NOMO-1 treated with dmso at 0.1 percent for 144 hours (cell line): ENCODE results near the gene AGPAT1.
"Not testable (repeated sequence)": the region's sequence is repeated elsewhere in the genome, so short reads cannot be mapped to it uniquely, and the experiment has no call there.

Experiments used
- DNase-seq: peaks from one replicate; lab custom pipeline; 2025; ENCODE audit not compliant: unreplicated experiment; lab: John Stamatoyannopoulos, UW

Gene AGPAT1

GRCh38 chr6:32151181-32151862 lies 24.6 kb downstream of the AGPAT1 start:
- no peak for DNase-seq

DNA sequence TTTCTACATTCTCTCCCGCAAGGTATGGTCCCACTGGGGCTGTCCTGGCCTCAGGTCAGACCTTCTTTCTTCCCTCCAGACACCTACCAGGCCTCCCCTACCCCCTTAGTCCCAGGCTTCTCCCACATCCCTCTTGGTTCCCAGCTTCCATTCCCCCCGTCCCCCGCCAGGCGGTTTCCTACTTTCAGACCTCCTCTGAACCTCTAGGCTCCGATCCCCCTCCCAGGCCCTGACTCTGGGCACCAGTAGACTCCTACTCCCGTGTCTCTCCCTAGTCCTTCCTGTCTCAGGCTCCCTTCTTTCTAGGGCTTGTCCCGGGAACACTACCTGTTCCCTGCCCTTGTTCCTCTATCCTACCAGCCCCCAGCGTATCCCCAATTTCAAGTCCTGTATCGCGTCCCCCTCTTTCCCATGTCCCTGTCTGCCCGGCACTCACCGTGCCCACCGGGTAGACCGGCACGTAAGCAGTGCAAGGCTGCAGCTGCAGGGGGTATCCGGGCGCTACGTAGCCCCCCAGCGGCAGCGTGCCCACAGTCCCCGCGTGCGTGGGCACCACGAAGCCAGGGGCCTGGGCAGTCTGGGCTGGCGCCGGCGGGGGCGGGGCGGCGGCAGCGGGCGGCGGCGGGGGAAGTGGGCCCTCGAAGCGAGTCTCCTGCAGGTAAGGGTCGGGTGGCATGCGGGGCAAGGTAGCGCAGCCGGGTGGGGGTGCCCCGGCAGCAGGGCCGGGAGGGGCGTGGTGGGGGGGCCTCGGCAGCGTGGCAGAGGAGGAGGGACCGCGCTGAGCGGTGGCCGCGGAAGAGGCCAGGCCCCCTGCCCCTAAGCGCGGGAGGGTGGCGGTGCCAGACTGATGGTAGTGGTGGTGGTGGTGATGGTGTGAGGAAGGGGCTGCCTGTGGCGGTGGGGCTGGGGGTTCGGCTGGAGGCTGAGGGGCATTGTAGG lies 25.7 kb downstream of the AGPAT1 start:
- DNase-seq, result no peak

GRCh38 chr6:32149092-32149755 lies 26.7 kb downstream of the AGPAT1 start:
- no peak for DNase-seq

DNA sequence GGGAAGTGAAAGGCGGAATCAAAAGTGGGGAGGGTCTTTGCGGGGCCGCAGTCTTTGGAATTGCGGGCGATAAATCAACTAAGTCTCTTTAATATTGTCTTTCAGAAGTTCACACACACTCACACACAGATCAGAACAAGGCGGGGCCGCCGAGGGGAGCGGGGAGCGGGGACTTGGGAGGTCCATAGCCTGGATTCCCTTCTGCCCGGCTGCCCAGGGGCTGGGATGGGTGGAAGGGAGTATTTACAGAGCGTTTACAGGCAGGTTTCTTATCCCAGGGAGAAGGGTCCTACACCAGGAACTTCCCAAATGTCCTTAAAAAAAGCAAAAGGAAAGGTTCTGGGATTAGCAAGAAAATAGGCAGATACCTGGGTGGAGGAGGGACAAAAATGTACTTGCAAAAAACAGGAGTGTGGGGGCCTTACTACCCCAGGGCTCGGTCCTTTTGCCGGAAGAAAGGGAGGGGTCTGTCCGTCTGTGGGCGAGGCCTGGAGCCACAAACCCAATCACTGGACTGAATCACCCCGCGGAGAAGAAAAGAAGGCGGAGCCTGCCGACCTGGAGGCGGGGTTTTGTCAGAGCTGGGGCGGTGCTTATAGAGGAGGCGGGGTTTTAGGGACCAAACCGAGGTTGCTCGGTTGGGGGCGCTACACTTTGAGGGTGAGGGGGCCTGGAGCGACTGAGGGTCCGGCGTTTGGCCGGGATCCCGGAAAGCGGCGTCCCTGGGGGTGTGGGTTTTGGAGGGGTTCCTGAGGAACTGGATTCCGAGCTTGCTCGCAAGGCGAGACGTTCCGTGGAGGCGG lies 27.4 kb downstream of the AGPAT1 start:
- DNase-seq, result no peak

DNA sequence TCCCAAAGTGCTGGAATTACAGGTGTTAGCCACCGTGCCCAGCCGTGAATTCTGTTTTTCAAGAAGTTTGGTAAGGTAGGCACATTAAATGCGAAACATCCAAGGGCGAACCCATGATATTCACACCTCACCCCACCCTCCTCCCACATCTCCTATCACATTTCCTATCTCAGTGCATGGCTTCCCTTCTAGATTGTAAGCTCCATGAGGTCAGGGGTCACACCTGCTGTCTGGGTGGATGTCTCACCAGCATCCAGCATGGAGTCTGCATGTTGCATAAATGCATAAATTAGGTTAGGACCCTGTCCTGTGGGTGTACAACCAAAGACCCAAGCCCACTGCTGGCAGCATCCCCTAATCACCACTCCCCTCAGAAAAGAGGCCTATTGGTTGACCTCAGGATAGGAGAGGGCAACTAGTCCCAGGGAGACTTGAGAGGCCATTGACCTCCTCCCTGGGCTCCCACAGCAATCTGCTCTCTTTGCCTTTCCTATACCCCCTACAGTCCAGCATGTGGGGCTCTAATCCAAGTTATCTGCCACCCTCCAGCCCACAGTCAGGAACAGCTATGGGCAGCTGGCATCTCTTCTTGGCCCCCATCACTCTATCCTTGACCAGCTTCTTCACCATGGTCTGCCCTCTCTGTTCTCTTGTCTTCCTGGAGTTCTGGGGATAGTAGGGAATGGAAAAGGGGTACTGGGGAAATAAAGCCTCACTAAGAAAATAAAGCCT lies 28.3 kb downstream of the AGPAT1 start:
- no peak for DNase-seq

GRCh38 chr6:32146687-32147086 lies 29.2 kb downstream of the AGPAT1 start:
- DNase-seq, result no peak

DNA sequence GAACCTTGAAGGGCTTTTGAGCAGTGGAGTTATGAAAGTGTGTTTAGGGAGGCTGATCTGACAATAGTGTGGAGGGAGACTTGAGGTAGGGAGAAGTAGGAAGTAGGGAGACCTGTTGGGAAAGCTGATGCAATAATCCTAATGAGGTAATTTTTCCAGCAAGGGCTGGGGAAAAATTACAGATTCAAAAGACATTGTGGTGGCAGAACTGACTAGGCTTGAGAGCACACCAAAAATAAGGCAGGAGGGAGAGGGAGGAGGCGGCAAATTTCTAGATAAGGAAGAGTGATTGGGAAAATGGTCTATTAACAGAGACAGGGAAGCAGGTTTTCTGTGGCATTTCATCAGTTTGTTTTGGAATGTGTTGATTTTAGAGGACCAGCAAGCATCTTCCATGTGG lies 29.6 kb downstream of the AGPAT1 start:
- DNase-seq, result no peak

DNA sequence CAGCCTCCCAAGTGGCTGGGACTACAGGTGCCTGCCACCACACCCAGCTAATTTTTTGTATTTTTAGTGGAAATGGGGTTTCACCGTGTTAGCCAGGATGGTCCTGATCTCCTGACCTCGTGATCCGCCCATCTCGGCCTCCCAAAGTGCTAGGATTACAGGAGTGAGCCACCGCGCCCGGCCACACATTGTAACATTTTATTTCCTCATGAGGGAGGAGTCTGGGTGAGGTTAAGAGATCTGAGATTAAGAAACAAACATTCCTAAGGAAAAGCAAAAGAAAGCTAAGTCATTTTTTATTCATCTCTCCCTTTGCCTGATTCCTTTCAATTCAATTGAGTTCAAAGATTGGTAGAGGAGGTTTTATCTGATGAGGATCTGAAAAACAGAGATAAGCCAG lies 31.6 kb downstream of the AGPAT1 start:
- DNase-seq, result not testable (repeated sequence)

- no peak for DNase-seq
Measured at GRCh38 chr6:32140420-32141046, 35.4 kb downstream of the AGPAT1 start.

DNA sequence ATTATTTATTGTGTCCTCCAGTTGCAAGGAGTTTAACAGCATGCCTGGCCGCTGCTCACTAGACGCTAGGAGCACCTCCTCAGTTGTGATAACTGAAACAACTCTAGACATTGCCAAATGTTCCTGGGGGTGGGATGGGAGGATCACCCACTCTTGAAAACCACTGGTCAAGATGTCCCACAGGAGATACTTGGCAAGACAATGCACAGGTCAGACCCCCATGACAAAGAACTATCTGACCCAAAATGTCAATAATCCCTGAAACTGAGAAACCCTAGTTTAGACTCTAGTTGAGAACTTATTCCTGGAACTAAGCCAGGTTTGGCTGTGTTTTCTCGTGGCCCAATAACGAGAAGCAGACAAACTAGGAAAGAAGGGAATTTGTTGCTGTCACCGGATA lies 36.3 kb downstream of the AGPAT1 start:
- no peak for DNase-seq

- no peak for DNase-seq
Measured at GRCh38 chr6:32137454-32137853, 38.4 kb downstream of the AGPAT1 start.

DNA sequence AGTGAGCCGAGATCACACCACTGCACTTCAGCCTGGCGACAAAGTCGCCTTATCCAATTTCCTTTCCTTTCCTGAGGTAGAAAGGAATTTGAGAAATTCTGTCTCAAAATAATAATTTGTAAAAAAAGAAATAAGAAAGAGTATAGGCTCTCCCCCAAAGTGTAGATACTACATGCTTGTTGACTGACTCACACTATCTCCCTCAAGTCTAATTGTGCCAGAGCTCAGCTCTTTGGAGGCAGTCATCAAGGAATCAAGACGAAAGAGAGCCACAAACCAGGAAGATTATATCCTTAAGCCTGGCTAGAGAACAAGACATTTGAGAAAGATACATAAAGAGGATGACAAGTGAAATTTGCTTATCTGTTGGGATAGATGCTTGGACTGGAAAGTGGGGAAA lies 42.1 kb downstream of the AGPAT1 start:
- no peak for DNase-seq

DNA sequence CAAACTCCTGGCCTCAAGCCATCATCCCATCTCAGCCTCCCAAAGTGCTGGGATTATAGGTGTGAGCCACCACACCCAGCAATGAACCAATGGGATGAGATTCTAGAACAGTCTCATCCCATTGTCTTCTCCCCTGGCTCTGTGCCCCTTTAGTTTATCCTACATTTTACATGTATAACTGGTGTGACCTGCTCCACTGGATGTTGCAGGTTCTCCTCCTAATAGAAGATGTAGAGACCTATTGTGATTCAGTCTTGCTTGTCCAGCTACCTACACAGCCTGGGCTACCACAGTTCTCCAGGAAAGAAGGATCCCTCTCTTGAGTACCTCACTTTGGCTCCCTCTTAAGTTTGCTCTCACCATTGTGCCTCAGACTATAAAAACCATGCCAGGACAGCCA lies 43.8 kb downstream of the AGPAT1 start:
- DNase-seq, result no peak

DNA sequence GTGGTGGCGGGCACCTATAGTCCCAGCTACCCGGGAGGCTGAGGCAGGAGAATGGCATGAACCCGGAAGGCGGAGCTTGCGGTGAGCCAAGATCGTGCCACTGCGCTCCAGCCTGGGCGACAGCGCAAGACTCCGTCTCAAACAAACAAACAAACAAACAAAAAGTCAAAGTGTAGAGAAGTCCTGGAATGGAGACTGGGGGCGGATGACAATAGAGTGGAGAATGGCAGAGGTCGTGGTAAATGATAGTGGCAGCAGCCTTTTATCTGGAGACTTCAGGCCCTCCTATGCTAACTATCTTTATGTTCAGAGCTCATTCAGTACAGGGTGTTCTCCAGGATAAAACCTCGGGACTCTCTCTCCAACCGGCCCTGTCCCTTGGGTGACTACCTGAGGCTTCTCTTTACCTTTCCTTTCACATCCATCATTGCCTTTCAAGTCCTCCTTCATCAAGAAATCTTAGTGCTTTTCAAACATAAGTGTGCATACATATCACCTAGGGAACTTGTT lies 44.4 kb downstream of the AGPAT1 start:
- DNase-seq, result no peak

GRCh38 chr6:32129297-32130088 lies 46.4 kb downstream of the AGPAT1 start:
- DNase-seq, result no peak

- DNase-seq, result no peak
Measured at GRCh38 chr6:32128751-32129296, 47.1 kb downstream of the AGPAT1 start.

DNA sequence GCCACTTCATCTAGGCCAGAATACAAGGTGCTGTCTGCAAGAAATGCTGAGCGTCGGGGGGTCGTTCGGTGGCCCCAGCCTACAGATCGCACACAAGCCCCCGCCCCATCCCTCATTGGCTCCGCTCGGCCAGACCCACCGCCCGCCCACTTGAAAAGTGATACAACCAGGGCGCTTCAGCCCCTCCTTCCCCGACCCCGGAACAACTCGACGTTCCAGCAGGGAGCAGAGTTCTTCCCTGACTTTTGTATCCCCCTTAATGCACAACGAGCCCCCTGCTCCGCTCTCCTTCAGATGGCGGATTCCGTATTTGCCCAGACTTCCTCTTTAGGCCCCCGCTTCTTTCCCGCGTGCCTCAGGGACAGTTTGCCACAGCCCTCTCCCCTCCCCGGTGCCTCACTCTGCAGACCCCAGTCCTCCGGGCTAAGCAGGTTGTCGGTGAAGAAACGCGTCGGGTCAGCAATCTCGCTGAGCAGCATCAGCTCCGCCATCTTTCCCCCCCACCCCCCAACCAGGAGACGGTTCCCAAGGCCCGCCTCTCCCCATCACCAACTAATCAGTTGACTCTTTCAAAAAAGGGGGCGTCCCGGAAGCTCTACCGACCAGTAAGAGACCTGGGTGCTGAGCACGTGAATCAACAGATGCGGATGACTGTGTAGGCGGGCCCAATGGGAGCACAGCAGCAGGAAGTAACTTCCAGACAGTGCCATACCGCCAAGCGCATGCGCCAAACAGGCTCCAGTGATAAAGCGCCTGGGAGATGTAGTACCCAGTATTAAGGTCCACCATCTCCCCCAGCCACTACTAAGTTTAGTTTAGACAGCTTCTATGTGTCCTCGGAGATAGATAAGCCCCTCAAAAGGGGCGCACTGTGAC lies 47.9 kb downstream of the AGPAT1 start, which contains the start of gene ATF6B:
Gene ATF6B, minus strand, starts transcription at position 530 of the 876 bp plus-strand sequence. Its CDS starts 39 bp downstream, at position 491.
- DNase-seq, result peak; percentile 99

GRCh38 chr6:32127409-32127716 lies 48.5 kb downstream of the AGPAT1 start:
- no peak for DNase-seq
